ENCODE measurements around the gene PSEN2. TPM values are rescaled to one million over a fixed set of nuclear protein-coding genes. Genes with fewer than 3 reads are reported as not detected.

The PSEN2 gene
- total and polyA plus RNA-seq, 2 donors (not counting 3 experiments of a cell fraction or from before 2014, with no cell fraction given) = 12.5 to 19.3 TPM

- TF ChIP-seq EZH2 (IDR thresholded peaks at IDR 0.05; ENCODE audit: borderline replicate concordance, low read depth, low read length, severe bottlenecking) (no peak), POLR2A (IDR thresholded peaks at IDR 0.05; ENCODE audit: low read depth, low read length) (no peak), JUN (IDR thresholded peaks at IDR 0.05; ENCODE audit: borderline replicate concordance, insufficient read depth, insufficient read length, low read depth) (no peak), MYC (IDR thresholded peaks at IDR 0.05; ENCODE audit: low read depth, low read length) (no peak), POLR2AphosphoS5 (IDR thresholded peaks at IDR 0.05; ENCODE audit: insufficient read depth, low read depth, low read length) (no peak), MAX (IDR thresholded peaks at IDR 0.05; ENCODE audit: insufficient read depth, insufficient read length) (no peak), FOS (IDR thresholded peaks at IDR 0.05; ENCODE audit: borderline replicate concordance, insufficient read depth, low read length) (no peak), GATA2 (IDR thresholded peaks at IDR 0.05; ENCODE audit: insufficient read depth, insufficient read length, low read depth, low read length) (no peak), CTCF (IDR thresholded peaks at IDR 0.05; ENCODE audit: extremely low read depth in 1 of 2, insufficient read depth in 1 of 2, low read depth in 1 of 2, low read length in 2 of 2) (no peak)
- H3K4me2 ChIP-seq (ENCODE audit: insufficient read depth, low read length) = no peak overlapping the region
- no peak overlapping the region for H2AFZ ChIP-seq (ENCODE audit: low read depth, low read length)
- no peaks in the 10 kb centered on the region for H3K79me2 ChIP-seq (ENCODE audit: control insufficient read depth, insufficient read depth, low read length)
- CTCF ChIA-PET = interaction anchor here (1.0 kb wide), 1 partner anchor 259 kb away, joined by 3 read pairs; no protein-coding TSS in a partner anchor
- FAIRE-seq = peak; percentile 52
- DNase-seq (ENCODE audit: low read depth, low spot score) = no peak
- intact Hi-C loops (cut with micrococcal nuclease) = no loop called here
- no TSS peak for BruUV-seq (replicated peaks)
- H4K20me1 ChIP-seq (replicated peaks; ENCODE audit: control insufficient read depth, extremely low read depth, insufficient read depth, low read length) = no peaks in the 10 kb centered on the region
- dilution Hi-C loops (cut with MboI; ENCODE audit: extremely low pct_ligation_motif_present, low sequenced_read_pairs) = no loop called here
- H3K9me1 ChIP-seq (replicated peaks; ENCODE audit: control insufficient read depth, extremely low read depth, insufficient read depth, low read length) = no peaks in the 10 kb centered on the region
- POLR2A ChIA-PET = interaction anchor here (0.5 kb wide), 1 partner anchor 164 kb away, joined by 4 read pairs; no protein-coding TSS in a partner anchor
- H3K9ac ChIP-seq (replicated peaks; ENCODE audit: extremely low read depth, insufficient read depth, low read length) = no peak overlapping the region
- no peaks in the 10 kb centered on the region for H3K36me3 ChIP-seq (ENCODE audit: control insufficient read depth in 2 of 2, extremely low read depth in 1 of 2, insufficient read depth in 2 of 2, low read length in 2 of 2)
- H3K27ac ChIP-seq (ENCODE audit: insufficient read depth, low read depth, low read length) = no peak overlapping the region
- H3K4me3 ChIP-seq (replicated peaks in 1 of 3; ENCODE audit: insufficient read depth in 1 of 3, low read depth in 1 of 3, low read length in 3 of 3) = no peak overlapping the region
- H3K27me3 ChIP-seq (ENCODE audit: control insufficient read depth in 2 of 2, insufficient read depth in 2 of 2, low read length in 2 of 2) = no peaks in the 10 kb centered on the region
- H3K9me3 ChIP-seq (replicated peaks; ENCODE audit: control insufficient read depth, insufficient read depth, low read length) = no peaks in the 10 kb centered on the region
- peaks cover 19% of the 10 kb centered on the region for H3K4me1 ChIP-seq (ENCODE audit: control insufficient read depth, extremely low read depth, insufficient read depth, low read length)
These were observed 14.8 kb downstream of the PSEN2 start for GRCh38 chr1:226884966-226885820.
